Adrenal gland (tissue), 12 donors: ENCODE results near the gene P2RX2. TPM values are rescaled to one million over a fixed set of nuclear protein-coding genes. Genes with fewer than 3 reads are reported as not detected.

ENCODE experiments used
- DNase-seq, 7 donors: peaks; one replicate each; pipeline ENCODE4 v3.0.0-alpha.2; 2019 to 2020
- H3K27ac ChIP-seq, 5 donors: fragments of 200-600 bp; sonication (generic) in 4 of 5; 1 replicate in 3 of 5; 2 replicates in 2 of 5; pipeline versions ENCODE4 v1.5.1 to v1.8.0; 2016 to 2020; ENCODE audit warnings: mild to moderate bottlenecking in 1 of 5
- H3K27me3 ChIP-seq: fragments of 200-600 bp; 2 replicates; pipeline ENCODE4 v1.8.0; 2021
- H3K36me3 ChIP-seq, 2 donors: fragments of 200-600 bp; replicated peaks in 1 of 2; 1 replicate in 1 of 2; 2 replicates in 1 of 2; pipeline versions ENCODE4 v1.5.1 to v1.8.0; 2018 to 2022
- H3K4me1 ChIP-seq, 2 donors: fragments of 200-600 bp; replicated peaks in 1 of 2; 1 replicate in 1 of 2; 2 replicates in 1 of 2; pipeline versions ENCODE4 v1.5.1 to v1.8.0; 2018 to 2021
- H3K4me3 ChIP-seq, 4 donors: fragments of 200-600 bp; sonication (generic) in 3 of 4; one replicate each; pipeline ENCODE4 v1.5.1; 2016 to 2018
- H3K9me3 ChIP-seq, 3 donors: fragments of 200-600 bp; sonication (generic) in 1 of 3; replicated peaks in 1 of 3; 1 replicate in 2 of 3; 2 replicates in 1 of 3; pipeline versions ENCODE4 v1.5.1 to v1.8.0; 2016 to 2021
- CTCF ChIP-seq, 6 experiments: fragments of 450-650 bp in 4 of 6; fragments of 200-600 bp in 2 of 6; sonication (generic) in 1 of 6; IDR thresholded peaks; 1 replicate in 5 of 6; 2 replicates in 1 of 6; pipeline versions ENCODE4 v1.5.1 to v1.8.0; 2016 to 2021; ENCODE audit warnings: antibody characterized with exemption in 6 of 6, mild to moderate bottlenecking in 2 of 6, moderate library complexity in 1 of 6
- POLR2A ChIP-seq, 2 donors: fragments of 450-650 bp; IDR thresholded peaks; one replicate each; pipeline ENCODE4 v1.6.1; 2017; ENCODE audit warnings: antibody characterized with exemption in 2 of 2, mild to moderate bottlenecking in 2 of 2, moderate library complexity in 1 of 2
- WGBS, 4 donors: extraction: QIAGEN DNeasy Blood & Tissue Kit in 2 of 4; methylation state at CpG; one replicate each; pipeline versions ENCODE4 v1.1.5 to v1.1.7; 2013 to 2017; 5-methylcytosine and 5-hydroxymethylcytosine counted together
- intact Hi-C, 2 donors: fragments of 100-400 bp; cut with DNase I; formaldehyde crosslinking; loops; one replicate each; pipeline versions ENCODE4 v1.14.1 to v1.15.0; 2022 to 2023
- polyA plus RNA-seq, 3 donors: library from polyadenylated mRNA; stranded (reverse); fragments of 200-250 nt in 2 of 3; fragments of 350-450 nt in 1 of 3; fragmentation: Illumina TruSeq in 1 of 3; extraction: RNeasy Lipid Tissue Mini Kit (QIAGEN cat#74804) in 1 of 3; gene quantifications; one replicate each; pipeline ENCODE4 v1.2.3, GENCODE V29; 2013 to 2014
- total RNA-seq, 9 donors: library from RNA; depleted of rRNA in 4 of 9; stranded (reverse); fragments of >200 nt in 4 of 9; fragments of 120-200 nt in 1 of 9; fragmentation: NEBNext Ultra II Directional in 1 of 9; extraction: Animal tissue kit (Norgen Biotek cat#: 25700) in 1 of 9; gene quantifications; one replicate each; pipeline versions ENCODE4 v1.1.0 to v1.2.4, GENCODE V29; 2013 to 2023
- donor health status: healthy with polysubstance abuse.
- donor health status: Bipolar disorder and iron deficiency.
- donor health status: DM: yes; HTN: yes; CAD: no.
- donor health status: DM: no; HTN: no; CAD: no.
- donor health status: DM: no; HTN: no; CAD: no.
- donor health status: DM: yes; HTN: yes; CAD: no.

Gene P2RX2
- total and polyA plus RNA-seq, 12 donors = 0.11 to 1.9 (median 0.44) TPM; not detected in 9

- H3K27ac ChIP-seq = no peak overlapping the region
Observed at GRCh38 chr12:132583736-132584135, 34.8 kb upstream of the P2RX2 start.

GRCh38 chr12:132584429-132584828, 34.1 kb upstream of the P2RX2 start:
- Histone ChIP-seq H3K4me3 (no peak overlapping the region), H3K27me3 (no peaks in the 10 kb centered on the region), H3K27ac (no peak overlapping the region), H3K4me1 (no peaks in the 10 kb centered on the region), H3K36me3 (peaks cover 0 to 6% of the 10 kb centered on the region in 2 donors), H3K9me3 (no peaks in the 10 kb centered on the region)
- TF ChIP-seq CTCF (IDR thresholded peaks at IDR 0.05) = no peak
- no peak for TF ChIP-seq POLR2A (IDR thresholded peaks at IDR 0.05)
- no peak for DNase-seq
- intact Hi-C loops = no loop called here
- WGBS, 4 donors = 91 to 94% (median 93%) methylated on average over 14 of the region's 14 CpGs

More at GRCh38 chr12:132583736-132584135, 34.8 kb upstream of the P2RX2 start:
- H3K9me3 ChIP-seq = no peaks in the 10 kb centered on the region
- WGBS, 4 donors = 74 to 89% (median 80%) methylated on average over 17 to 29 of the region's 29 CpGs
- TF ChIP-seq POLR2A (IDR thresholded peaks at IDR 0.05) (no peak), CTCF (IDR thresholded peaks at IDR 0.05) (no peak)
- DNase-seq = no peak
- peaks cover 0 to 8% of the 10 kb centered on the region in 2 donors for H3K36me3 ChIP-seq
- no peaks in the 10 kb centered on the region for H3K4me1 ChIP-seq
- no peak overlapping the region for H3K4me3 ChIP-seq
- intact Hi-C loops = no loop called here
- H3K27me3 ChIP-seq = no peaks in the 10 kb centered on the region

- WGBS, 4 donors = 81 to 87% (median 83%) methylated on average over 16 to 24 of the region's 24 CpGs
- TF ChIP-seq POLR2A (IDR thresholded peaks at IDR 0.05) (no peak), CTCF (IDR thresholded peaks at IDR 0.05) (no peak)
- no peaks in the 10 kb centered on the region for H3K36me3 ChIP-seq
- no peaks in the 10 kb centered on the region for H3K9me3 ChIP-seq
- intact Hi-C loops = no loop called here
- H3K4me1 ChIP-seq = no peaks in the 10 kb centered on the region
- no peaks in the 10 kb centered on the region for H3K27me3 ChIP-seq
- no peak overlapping the region for H3K4me3 ChIP-seq
- no peak overlapping the region for H3K27ac ChIP-seq
- DNase-seq = no peak
Observed at GRCh38 chr12:132585177-132585576, 33.4 kb upstream of the P2RX2 start.

- H3K36me3 ChIP-seq = no peaks in the 10 kb centered on the region
- no peaks in the 10 kb centered on the region for H3K4me1 ChIP-seq
- H3K4me3 ChIP-seq = no peak overlapping the region
- intact Hi-C loops = no loop called here
- H3K27me3 ChIP-seq = no peaks in the 10 kb centered on the region
- WGBS, 4 donors = 82 to 95% (median 90%) methylated on average over 18 of the region's 18 CpGs
- no peak overlapping the region for H3K27ac ChIP-seq
- TF ChIP-seq POLR2A (IDR thresholded peaks at IDR 0.05) = no peak
- no peak for TF ChIP-seq CTCF (IDR thresholded peaks at IDR 0.05)
- no peak for DNase-seq
- H3K9me3 ChIP-seq = no peaks in the 10 kb centered on the region
Observed at GRCh38 chr12:132586929-132587328, 31.6 kb upstream of the P2RX2 start.
